Type B pancreatic cell (in vitro differentiated cells): Measurements from ENCODE around the gene RAI14. TPM values are rescaled to one million over a fixed set of nuclear protein-coding genes. Genes with fewer than 3 reads are reported as not detected.

Experiments used
- DNase-seq: peaks from one replicate; pipeline ENCODE4 v3.0.0; 2021; ENCODE audit warnings: mixed read lengths; ENCODE audit not compliant: unreplicated experiment; ENCODE audit errors: extremely low spot score
- H3K27ac Mint-ChIP-seq: 2 replicates; pipeline ENCODE4 v1.8.0; 2021; ENCODE audit warnings: mild to moderate bottlenecking, mixed read lengths
- H3K27me3 Mint-ChIP-seq: 2 replicates; pipeline ENCODE4 v1.8.0; 2021; ENCODE audit warnings: mixed read lengths
- H3K36me3 Mint-ChIP-seq: 2 replicates; pipeline ENCODE4 v1.8.0; 2021; ENCODE audit warnings: mixed read lengths
- H3K4me1 Mint-ChIP-seq: one replicate; pipeline ENCODE4 v1.8.0; 2021; ENCODE audit warnings: mixed read lengths; ENCODE audit not compliant: unreplicated experiment
- H3K4me3 Mint-ChIP-seq: 2 replicates; pipeline ENCODE4 v1.8.0; 2021; ENCODE audit warnings: mild to moderate bottlenecking, mixed read lengths
- H3K9me3 Mint-ChIP-seq: 2 replicates; pipeline ENCODE4 v1.8.0; 2021; ENCODE audit warnings: mixed read lengths
- total RNA-seq: library from RNA; stranded (reverse); gene quantifications from 2 replicates; pipeline ENCODE4 v1.2.1, GENCODE V29; 2021; ENCODE audit warnings: low replicate concordance
- TF ChIP-seq, protein P1 (sequence below): fragments of 200-600 bp; sonication (generic); conservative IDR thresholded peaks from 2 replicates; pipeline ENCODE4 v1.5.0; 2021; ENCODE audit warnings: antibody characterized with exemption, mild to moderate bottlenecking

RAI14 gene
- total RNA-seq, 1 donor from 2014 or later, result 102 TPM

GRCh38 chr5:34660444-34660843 lies 4.3 kb downstream of the RAI14 start:
- Mint-ChIP-seq H3K36me3 (peaks cover 23% of the 10 kb centered on the region), H3K27ac (no peak overlapping the region), H3K4me3 (no peak overlapping the region), H3K27me3 (no peaks in the 10 kb centered on the region), H3K4me1 (peaks cover 19% of the 10 kb centered on the region), H3K9me3 (peaks cover 4% of the 10 kb centered on the region)
- TF ChIP-seq, protein P1, sequence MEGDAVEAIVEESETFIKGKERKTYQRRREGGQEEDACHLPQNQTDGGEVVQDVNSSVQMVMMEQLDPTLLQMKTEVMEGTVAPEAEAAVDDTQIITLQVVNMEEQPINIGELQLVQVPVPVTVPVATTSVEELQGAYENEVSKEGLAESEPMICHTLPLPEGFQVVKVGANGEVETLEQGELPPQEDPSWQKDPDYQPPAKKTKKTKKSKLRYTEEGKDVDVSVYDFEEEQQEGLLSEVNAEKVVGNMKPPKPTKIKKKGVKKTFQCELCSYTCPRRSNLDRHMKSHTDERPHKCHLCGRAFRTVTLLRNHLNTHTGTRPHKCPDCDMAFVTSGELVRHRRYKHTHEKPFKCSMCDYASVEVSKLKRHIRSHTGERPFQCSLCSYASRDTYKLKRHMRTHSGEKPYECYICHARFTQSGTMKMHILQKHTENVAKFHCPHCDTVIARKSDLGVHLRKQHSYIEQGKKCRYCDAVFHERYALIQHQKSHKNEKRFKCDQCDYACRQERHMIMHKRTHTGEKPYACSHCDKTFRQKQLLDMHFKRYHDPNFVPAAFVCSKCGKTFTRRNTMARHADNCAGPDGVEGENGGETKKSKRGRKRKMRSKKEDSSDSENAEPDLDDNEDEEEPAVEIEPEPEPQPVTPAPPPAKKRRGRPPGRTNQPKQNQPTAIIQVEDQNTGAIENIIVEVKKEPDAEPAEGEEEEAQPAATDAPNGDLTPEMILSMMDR, result no peak
- no peak for DNase-seq

DNA sequence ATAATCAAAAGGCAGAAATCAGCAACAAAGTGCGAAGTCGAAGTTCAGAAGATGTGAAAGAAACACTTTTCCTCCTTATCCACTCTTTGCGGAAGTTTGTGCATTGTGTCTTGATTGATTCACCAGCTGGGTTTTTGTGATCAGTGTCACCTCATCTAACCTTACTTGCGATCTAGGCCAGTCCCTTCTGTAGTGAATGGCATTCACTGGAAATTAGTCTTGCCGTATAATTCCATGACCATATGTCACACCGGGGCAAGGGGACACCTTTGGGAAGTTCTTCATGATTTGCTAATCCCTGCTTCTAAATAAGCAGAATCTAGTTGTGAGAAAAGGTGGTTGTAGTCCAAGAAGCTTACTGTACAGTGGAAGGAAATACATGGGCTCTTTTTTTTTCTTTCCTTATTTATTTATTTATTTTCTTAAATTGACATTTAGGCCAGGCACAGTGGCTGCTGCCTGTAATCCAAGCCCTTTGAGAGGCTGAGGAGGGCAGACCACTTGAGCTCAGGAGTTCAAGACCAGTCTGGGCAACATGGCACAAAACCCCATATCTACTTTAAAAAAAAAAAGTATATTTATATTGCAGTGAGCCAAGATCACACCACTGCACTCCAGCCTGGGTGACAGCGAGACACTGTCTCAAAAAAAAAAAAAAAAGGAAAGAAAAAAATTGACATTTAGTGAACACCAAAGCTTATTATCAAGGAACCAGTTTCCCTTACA lies 7.8 kb downstream of the RAI14 start:
- DNase-seq, result no peak
- TF ChIP-seq, protein P1, result no peak
- no peak overlapping the region for H3K4me3 Mint-ChIP-seq
- no peak overlapping the region for H3K27ac Mint-ChIP-seq
- peaks cover 20% of the 10 kb centered on the region for H3K36me3 Mint-ChIP-seq
- H3K27me3 Mint-ChIP-seq, result no peaks in the 10 kb centered on the region
- peaks cover 17% of the 10 kb centered on the region for H3K4me1 Mint-ChIP-seq
- peaks cover 4% of the 10 kb centered on the region for H3K9me3 Mint-ChIP-seq

DNA sequence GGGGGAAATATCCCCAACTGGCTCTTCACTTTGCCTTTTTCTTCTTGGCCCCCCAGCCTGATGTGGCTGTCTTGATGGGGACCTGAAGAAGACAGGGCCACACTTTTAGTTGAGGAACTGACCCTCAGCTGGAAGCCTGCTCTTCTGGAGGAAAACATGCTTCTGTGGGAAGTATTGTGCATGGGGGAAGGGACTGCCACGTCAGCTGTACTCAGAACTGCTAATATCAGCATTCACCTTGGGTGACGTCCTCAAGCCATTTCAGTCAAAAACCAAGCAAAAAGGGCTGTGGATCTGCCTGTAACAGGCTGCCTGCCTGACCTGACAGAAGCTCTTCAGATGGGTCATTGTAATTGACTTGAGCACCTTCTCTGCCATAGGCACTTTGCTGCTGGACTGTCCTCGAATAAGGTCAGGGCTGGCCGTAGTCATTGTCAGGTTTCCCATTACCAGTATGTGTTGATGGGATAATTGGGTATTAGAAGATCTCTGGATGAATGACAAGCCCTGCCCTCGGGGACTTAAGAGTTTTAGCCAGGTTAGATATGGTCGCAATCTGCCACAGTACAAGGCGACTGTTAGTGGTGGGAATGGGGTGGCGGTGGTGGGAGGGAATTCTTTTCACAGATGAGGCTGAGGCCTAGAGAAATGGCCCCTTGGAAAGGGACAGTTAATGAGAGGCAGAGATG lies 10.4 kb downstream of the RAI14 start:
- DNase-seq, result no peak
- no peak overlapping the region for H3K4me3 Mint-ChIP-seq
- peaks cover 30% of the 10 kb centered on the region for H3K4me1 Mint-ChIP-seq
- H3K27ac Mint-ChIP-seq, result peak overlapping the region; percentile 42
- TF ChIP-seq, protein P1, result no peak
- H3K27me3 Mint-ChIP-seq, result no peaks in the 10 kb centered on the region
- H3K36me3 Mint-ChIP-seq, result peaks cover 20% of the 10 kb centered on the region
- peaks cover 4% of the 10 kb centered on the region for H3K9me3 Mint-ChIP-seq

GRCh38 chr5:34667705-34668104 lies 11.6 kb downstream of the RAI14 start:
- peaks cover 4% of the 10 kb centered on the region for H3K9me3 Mint-ChIP-seq
- DNase-seq, result no peak
- no peak overlapping the region for H3K4me3 Mint-ChIP-seq
- TF ChIP-seq, protein P1, result no peak
- H3K27ac Mint-ChIP-seq, result peak overlapping the region; percentile 81
- no peaks in the 10 kb centered on the region for H3K27me3 Mint-ChIP-seq
- H3K4me1 Mint-ChIP-seq, result peaks cover 37% of the 10 kb centered on the region
- peaks cover 15% of the 10 kb centered on the region for H3K36me3 Mint-ChIP-seq

GRCh38 chr5:34669931-34670516 lies 13.9 kb downstream of the RAI14 start:
- Mint-ChIP-seq H3K27ac (no peak overlapping the region), H3K27me3 (no peaks in the 10 kb centered on the region), H3K9me3 (no peaks in the 10 kb centered on the region), H3K36me3 (peaks cover 16% of the 10 kb centered on the region), H3K4me1 (peaks cover 43% of the 10 kb centered on the region), H3K4me3 (no peak overlapping the region)
- DNase-seq, result no peak
- TF ChIP-seq, protein P1, result no peak
